DMS153 treated with DMSO at 0.1 percent for 48 hours (cell line): Measurements from ENCODE around the gene CPT1A.

Source experiments
- DNase-seq: peaks from one replicate; lab custom pipeline; 2025; ENCODE audit not compliant: unreplicated experiment; lab: John Stamatoyannopoulos, UW

CPT1A gene

GRCh38 chr11:68762481-68762880 is 79.2 kb downstream of the CPT1A start:
- no peak for DNase-seq

- DNase-seq, result no peak
Measured at GRCh38 chr11:68761801-68762200, 79.9 kb downstream of the CPT1A start.

- no peak for DNase-seq
Measured at GRCh38 chr11:68759991-68760390, 81.7 kb downstream of the CPT1A start.

- no peak for DNase-seq
Measured at GRCh38 chr11:68757711-68758110, 84.0 kb downstream of the CPT1A start.

GRCh38 chr11:68756171-68756766 is 85.4 kb downstream of the CPT1A start:
- DNase-seq, result no peak

GRCh38 chr11:68753300-68753699 is 88.4 kb downstream of the CPT1A start:
- DNase-seq, result no peak

- DNase-seq, result peak; percentile 68
Measured at GRCh38 chr11:68751331-68751856, 90.3 kb downstream of the CPT1A start, which contains the start of gene TESMIN. Gene TESMIN, minus strand, starts transcription at chr11:68751520. Its CDS starts 860 bp downstream, at chr11:68750660.

- DNase-seq, result no peak
Measured at GRCh38 chr11:68751004-68751325, 90.8 kb downstream of the CPT1A start.

- no peak for DNase-seq
Measured at GRCh38 chr11:68750195-68751003, 91.3 kb downstream of the CPT1A start.

GRCh38 chr11:68749229-68750123 is 92.2 kb downstream of the CPT1A start:
- DNase-seq, result no peak

GRCh38 chr11:68748061-68748460 is 93.7 kb downstream of the CPT1A start:
- DNase-seq, result no peak

- DNase-seq, result no peak
Measured at GRCh38 chr11:68743539-68743938, 98.2 kb downstream of the CPT1A start.

GRCh38 chr11:68741463-68741862 is 100.3 kb downstream of the CPT1A start:
- no peak for DNase-seq

GRCh38 chr11:68735646-68736045 is 106.1 kb downstream of the CPT1A start:
- DNase-seq, result no peak

GRCh38 chr11:68735125-68735524 is 106.6 kb downstream of the CPT1A start:
- no peak for DNase-seq

- no peak for DNase-seq
Measured at GRCh38 chr11:68734111-68734510, 107.6 kb downstream of the CPT1A start.

- no peak for DNase-seq
Measured at GRCh38 chr11:68727783-68728182, 113.9 kb downstream of the CPT1A start.

- no peak for DNase-seq
Measured at GRCh38 chr11:68724293-68724692, 117.4 kb downstream of the CPT1A start.

- no peak for DNase-seq
Measured at GRCh38 chr11:68722143-68722542, 119.6 kb downstream of the CPT1A start.

GRCh38 chr11:68721075-68721474 is 120.6 kb downstream of the CPT1A start:
- DNase-seq, result no peak

- DNase-seq, result no peak
Measured at GRCh38 chr11:68715456-68716122, 126.1 kb downstream of the CPT1A start.
